AG04450 (cell line): Measurements from ENCODE around the gene GNLY. TPM values are rescaled to one million over a fixed set of nuclear protein-coding genes. Genes with fewer than 3 reads are reported as not detected.

Experiments used
- CTCF ChIA-PET: fragments of 300-600, 350-600 bp; formaldehyde crosslinking; extraction: SDS; loops from one replicate; lab custom pipeline; 2022; ENCODE audit warnings: antibody characterized with exemption, inconsistent platforms; lab: Charles Lee
- POLR2A ChIA-PET: fragments of 350-600 bp; formaldehyde crosslinking; extraction: SDS; loops from one replicate; lab custom pipeline; 2021; ENCODE audit warnings: antibody characterized with exemption, inconsistent platforms; lab: Yijun Ruan, JAX
- DNase-seq: peaks from one replicate; pipeline ENCODE4 v3.0.0-alpha.2; 2011; ENCODE audit warnings: low read depth, low spot score
- H3K27ac ChIP-seq: one replicate; pipeline ENCODE4 v1.5.1; 2012; ENCODE audit warnings: low read depth, low read length, control low read depth
- H3K27me3 ChIP-seq: one replicate; pipeline ENCODE4 v1.6.0; 2012; ENCODE audit warnings: low read length; ENCODE audit not compliant: control insufficient read depth, insufficient read depth
- H3K4me3 ChIP-seq: 2 replicates; pipeline ENCODE4 v1.5.1; 2011; ENCODE audit warnings: mild to moderate bottlenecking, low read depth, low read length, control low read depth
- H3K9me3 ChIP-seq: 2 replicates; pipeline ENCODE4 v1.5.1; 2012; ENCODE audit warnings: low read length; ENCODE audit not compliant: control insufficient read depth, insufficient read depth
- CTCF ChIP-seq: IDR thresholded peaks from 2 replicates; pipeline ENCODE4 v1.5.1; 2011; ENCODE audit warnings: low read depth, low read length, control low read depth, inconsistent platforms
- polyA plus RNA-seq: library from polyadenylated mRNA; depleted of rRNA; stranded (reverse); fragments of >200 nt; gene quantifications from 2 replicates; pipeline ENCODE4 v1.2.3, GENCODE V29; 2011

The GNLY gene
- polyA plus RNA-seq, 1 experiment = not detected

DNA sequence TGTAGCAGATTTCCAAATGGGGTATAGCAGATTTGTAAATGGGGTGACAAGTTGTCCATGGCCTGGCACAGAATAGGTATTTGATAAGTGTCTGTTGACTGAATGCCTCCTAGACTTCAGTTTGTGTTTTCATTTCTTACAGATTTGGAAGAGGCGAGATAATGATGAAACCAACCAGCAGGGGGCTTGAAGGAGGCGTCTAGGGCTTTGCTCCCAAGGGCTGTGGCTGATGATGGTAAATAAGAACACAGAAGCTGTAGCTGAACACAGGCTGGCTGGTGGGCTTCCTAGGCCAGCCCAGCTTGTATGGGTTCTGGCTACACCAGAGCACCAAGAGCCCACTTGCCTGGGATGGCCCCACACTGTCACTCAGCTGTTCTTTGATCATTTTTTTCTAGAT, 45.5 kb upstream of the GNLY start:
- Histone ChIP-seq H3K27ac (peak overlapping the region; percentile 98), H3K27me3 (no peaks in the 10 kb centered on the region), H3K9me3 (no peaks in the 10 kb centered on the region), H3K4me3 (no peak overlapping the region)
- ChIA-PET POLR2A (interaction anchor here (0.8 to 1.7 kb wide), 3 partner anchors 13 to 123 kb away, joined by 3 to 7 read pairs (median 5); no protein-coding TSS in a partner anchor), CTCF (interaction anchor here (0.6 to 6.8 kb wide), 24 partner anchors 9 to 234 kb away, joined by 3 to 107 read pairs (median 6); partner anchors contain the start of gene SFTPB)
- peak; percentile 39 for DNase-seq
- peak; percentile 71 for TF ChIP-seq CTCF

GRCh38 chr2:85649201-85650190, 44.7 kb upstream of the GNLY start:
- ChIA-PET POLR2A (interaction anchor here (0.8 to 1.7 kb wide), 5 partner anchors 9 to 123 kb away, joined by 3 to 7 read pairs (median 4); no protein-coding TSS in a partner anchor), CTCF (interaction anchor here (0.6 to 6.8 kb wide), 22 partner anchors 10 to 167 kb away, joined by 3 to 107 read pairs (median 6); partner anchors contain the start of gene SFTPB)
- Histone ChIP-seq H3K27ac (peak overlapping the region; percentile 98), H3K9me3 (no peaks in the 10 kb centered on the region), H3K27me3 (no peaks in the 10 kb centered on the region), H3K4me3 (peak overlapping the region; percentile 5; the same call in 1 of the 2 replicates)
- DNase-seq = peak; percentile 38
- TF ChIP-seq CTCF = no peak

GRCh38 chr2:85650456-85650855, 43.7 kb upstream of the GNLY start:
- Histone ChIP-seq H3K27ac (no peak overlapping the region), H3K9me3 (no peaks in the 10 kb centered on the region), H3K4me3 (no peak overlapping the region), H3K27me3 (no peaks in the 10 kb centered on the region)
- no peak for DNase-seq
- TF ChIP-seq CTCF = no peak
- ChIA-PET CTCF (interaction anchor here (1.0 to 6.8 kb wide), 5 partner anchors 14 to 164 kb away, joined by 4 to 107 read pairs (median 27); no protein-coding TSS in a partner anchor), POLR2A (interaction anchor here (1.1 to 1.7 kb wide), 2 partner anchors 54 to 122 kb away, joined by 4 to 7 read pairs; no protein-coding TSS in a partner anchor)

GRCh38 chr2:85651097-85651496, 43.1 kb upstream of the GNLY start:
- ChIA-PET POLR2A (interaction anchor here (0.7 kb wide), 1 partner anchor 66 kb away, joined by 3 read pairs; no protein-coding TSS in a partner anchor), CTCF (interaction anchor here (1.0 to 6.8 kb wide), 4 partner anchors 14 to 78 kb away, joined by 4 to 107 read pairs (median 18); no protein-coding TSS in a partner anchor)
- no peak overlapping the region for H3K27ac ChIP-seq

More at GRCh38 chr2:85651097-85651496, 43.1 kb upstream of the GNLY start:
- Histone ChIP-seq H3K4me3 (no peak overlapping the region), H3K9me3 (no peaks in the 10 kb centered on the region), H3K27me3 (no peaks in the 10 kb centered on the region)
- DNase-seq = no peak
- TF ChIP-seq CTCF = no peak
